CD1c-positive myeloid dendritic cell (primary cell): ENCODE data around the gene SLC4A2.
"Not testable (repeated sequence)": the region's sequence is repeated elsewhere in the genome, so short reads cannot be mapped to it uniquely, and the experiment has no call there.

ENCODE experiments used
- DNase-seq: peaks from one replicate; pipeline ENCODE4 v3.0.0-alpha.2; 2016; ENCODE audit errors: extremely low spot score

The SLC4A2 gene

GRCh38 chr7:151025924-151026671 lies 33.3 kb upstream of the SLC4A2 start:
- no peak for DNase-seq

GRCh38 chr7:151026771-151027727 lies 32.3 kb upstream of the SLC4A2 start:
- not testable (repeated sequence) for DNase-seq

GRCh38 chr7:151027728-151028130 lies 31.7 kb upstream of the SLC4A2 start:
- not testable (repeated sequence) for DNase-seq

GRCh38 chr7:151028131-151028947 lies 31.1 kb upstream of the SLC4A2 start, which contains the start of gene ABCB8:
ABCB8 (plus strand) TSS chr7:151028450; CDS start chr7:151028516, 66 bp downstream.
- peak; percentile 99 for DNase-seq

- no peak for DNase-seq
These were observed 30.4 kb upstream of the SLC4A2 start for GRCh38 chr7:151028948-151029501.

GRCh38 chr7:151031011-151031410 lies 28.4 kb upstream of the SLC4A2 start:
- DNase-seq: no peak

GRCh38 chr7:151032936-151033863 lies 26.2 kb upstream of the SLC4A2 start:
- peak; percentile 56 for DNase-seq

GRCh38 chr7:151033864-151034249 lies 25.5 kb upstream of the SLC4A2 start:
- no peak for DNase-seq

GRCh38 chr7:151034312-151035025 lies 24.9 kb upstream of the SLC4A2 start:
- DNase-seq: no peak

GRCh38 chr7:151035026-151035717 lies 24.2 kb upstream of the SLC4A2 start:
- peak; percentile 84 for DNase-seq

GRCh38 chr7:151035902-151036301 lies 23.5 kb upstream of the SLC4A2 start:
- no peak for DNase-seq

- peak; percentile 89 for DNase-seq
These were observed 20.2 kb upstream of the SLC4A2 start for GRCh38 chr7:151038951-151039849.

- peak; percentile 54 for DNase-seq
These were observed 19.4 kb upstream of the SLC4A2 start for GRCh38 chr7:151039850-151040548.

- no peak for DNase-seq
These were observed 18.6 kb upstream of the SLC4A2 start for GRCh38 chr7:151040616-151041375.

- DNase-seq: not testable (repeated sequence)
These were observed 15.9 kb upstream of the SLC4A2 start for GRCh38 chr7:151043449-151043848.

- DNase-seq: no peak
These were observed 15.4 kb upstream of the SLC4A2 start for GRCh38 chr7:151043959-151044358.

- DNase-seq: no peak
These were observed 14.1 kb upstream of the SLC4A2 start for GRCh38 chr7:151045262-151045661.
